ENCODE measurements around the gene IL22.

DNA sequence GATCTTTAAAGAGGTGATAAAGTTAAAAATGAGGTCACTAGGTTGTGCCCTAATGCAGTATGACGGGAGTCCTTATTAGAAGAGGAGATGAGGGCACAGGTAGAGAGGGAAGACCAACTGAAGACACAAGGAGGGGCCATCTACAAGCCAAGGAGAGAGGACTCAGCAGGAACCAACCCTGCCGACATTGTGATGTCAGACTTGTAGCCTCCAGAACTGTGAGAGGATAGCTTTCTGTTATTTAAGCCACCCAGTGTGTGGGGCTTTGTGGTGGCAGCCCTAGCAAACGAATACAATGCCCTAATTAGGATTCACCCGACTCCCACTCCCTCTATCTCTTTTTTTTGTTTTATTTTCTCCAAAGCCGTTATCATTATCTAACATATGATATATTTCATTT, 19.9 kb downstream of the IL22 start:
- TF ChIP-seq, protein P1, sequence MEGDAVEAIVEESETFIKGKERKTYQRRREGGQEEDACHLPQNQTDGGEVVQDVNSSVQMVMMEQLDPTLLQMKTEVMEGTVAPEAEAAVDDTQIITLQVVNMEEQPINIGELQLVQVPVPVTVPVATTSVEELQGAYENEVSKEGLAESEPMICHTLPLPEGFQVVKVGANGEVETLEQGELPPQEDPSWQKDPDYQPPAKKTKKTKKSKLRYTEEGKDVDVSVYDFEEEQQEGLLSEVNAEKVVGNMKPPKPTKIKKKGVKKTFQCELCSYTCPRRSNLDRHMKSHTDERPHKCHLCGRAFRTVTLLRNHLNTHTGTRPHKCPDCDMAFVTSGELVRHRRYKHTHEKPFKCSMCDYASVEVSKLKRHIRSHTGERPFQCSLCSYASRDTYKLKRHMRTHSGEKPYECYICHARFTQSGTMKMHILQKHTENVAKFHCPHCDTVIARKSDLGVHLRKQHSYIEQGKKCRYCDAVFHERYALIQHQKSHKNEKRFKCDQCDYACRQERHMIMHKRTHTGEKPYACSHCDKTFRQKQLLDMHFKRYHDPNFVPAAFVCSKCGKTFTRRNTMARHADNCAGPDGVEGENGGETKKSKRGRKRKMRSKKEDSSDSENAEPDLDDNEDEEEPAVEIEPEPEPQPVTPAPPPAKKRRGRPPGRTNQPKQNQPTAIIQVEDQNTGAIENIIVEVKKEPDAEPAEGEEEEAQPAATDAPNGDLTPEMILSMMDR (IDR thresholded peaks at IDR 0.05) = no peak
- TF ChIP-seq POLR2A (IDR thresholded peaks at IDR 0.05) (no peak), POLR2AphosphoS5 (IDR thresholded peaks at IDR 0.05) (no peak)

Measured in prostate gland (tissue), 2 donors.